CD4-positive, alpha-beta T cell (primary cell): Measurements from ENCODE around the gene HIPK2. TPM values are rescaled to one million over a fixed set of nuclear protein-coding genes. Genes with fewer than 3 reads are reported as not detected.

ENCODE experiments used
- ATAC-seq: fragments of 200-7000 bp; cut with Tn5 transposase; one replicate; pipeline ENCODE4 v1.10.0; 2022; ENCODE audit warnings: mild to moderate bottlenecking; ENCODE audit not compliant: poor library complexity
- CTCF ChIA-PET: fragments of 350-600 bp; sonication (Branson Sonifier 250); formaldehyde crosslinking; loops from one replicate; lab custom pipeline; 2021; ENCODE audit warnings: antibody characterized with exemption, inconsistent platforms; lab: Charles Lee
- POLR2A ChIA-PET: fragments of 350-600 bp; sonication (Branson Sonifier 250); formaldehyde crosslinking; loops from one replicate; lab custom pipeline; 2021; ENCODE audit warnings: antibody characterized with exemption, inconsistent platforms; lab: Charles Lee
- DNase-seq, 14 experiments: peaks; one replicate each; pipeline ENCODE4 v3.0.0-alpha.2; 2013 to 2020; ENCODE audit warnings: mixed read lengths in 2 of 14
- H3K27ac ChIP-seq, 2 donors: one replicate each; pipeline versions ENCODE4 v1.5.1 to v1.7.0; 2013; ENCODE audit warnings: low read length in 2 of 2, low read depth in 1 of 2, mild to moderate bottlenecking in 1 of 2
- H3K27me3 ChIP-seq, 2 experiments: 1 replicate in 1 of 2; 2 replicates in 1 of 2; pipeline versions ENCODE4 v1.6.1 to v1.7.0; 2013; ENCODE audit warnings: low read length in 2 of 2, control low read depth in 1 of 2, mild to moderate bottlenecking in 1 of 2, moderate library complexity in 1 of 2; ENCODE audit not compliant: insufficient read depth in 2 of 2, control insufficient read depth in 1 of 2
- H3K36me3 ChIP-seq: one replicate; pipeline ENCODE4 v1.6.1; 2013; ENCODE audit warnings: low read length, control low read depth; ENCODE audit not compliant: insufficient read depth
- H3K4me1 ChIP-seq: one replicate; pipeline ENCODE4 v1.6.1; 2013; ENCODE audit warnings: low read length, control low read depth; ENCODE audit not compliant: insufficient read depth
- H3K4me3 ChIP-seq: one replicate; pipeline ENCODE4 v1.5.1; 2013; ENCODE audit warnings: mild to moderate bottlenecking, low read length, moderate library complexity
- H3K9me3 ChIP-seq, 2 experiments: 1 replicate in 1 of 2; 2 replicates in 1 of 2; pipeline versions ENCODE4 v1.6.1 to v1.7.0; 2013; ENCODE audit warnings: low read length in 2 of 2, mild to moderate bottlenecking in 2 of 2, control low read depth in 1 of 2, moderate library complexity in 1 of 2; ENCODE audit not compliant: control insufficient read depth in 1 of 2, insufficient read depth in 1 of 2
- H3K27ac Mint-ChIP-seq: one replicate; pipeline ENCODE4 v1.8.0; 2020; ENCODE audit warnings: mixed read lengths
- H3K27me3 Mint-ChIP-seq: one replicate; pipeline ENCODE4 v1.8.0; 2021; ENCODE audit warnings: mixed read lengths
- H3K36me3 Mint-ChIP-seq: one replicate; pipeline ENCODE4 v1.8.0; 2021; ENCODE audit warnings: low read depth, mixed read lengths
- H3K4me1 Mint-ChIP-seq: one replicate; pipeline ENCODE4 v1.8.0; 2021; ENCODE audit warnings: low read depth, mixed read lengths
- H3K4me3 Mint-ChIP-seq: one replicate; pipeline ENCODE4 v1.8.0; 2020; ENCODE audit warnings: mild to moderate bottlenecking, mixed read lengths
- H3K9me3 Mint-ChIP-seq: one replicate; pipeline ENCODE4 v1.8.0; 2020; ENCODE audit warnings: mixed read lengths
- CTCF ChIP-seq: fragments of 200-600 bp; IDR thresholded peaks from one replicate; pipeline ENCODE4 v1.8.0; 2022; ENCODE audit warnings: antibody characterized with exemption, mild to moderate bottlenecking
- intact Hi-C, 2 experiments: fragments of 100-400 bp; cut with DNase I in 1 of 2; cut with micrococcal nuclease in 1 of 2; formaldehyde crosslinking; loops; one replicate each; pipeline versions ENCODE4 v1.15.1 to v1.9.0; 2023 to 2025; cut with DNase I, micrococcal nuclease
- total RNA-seq, 174 experiments: library from RNA in 2 of 174; stranded (reverse) in 2 of 174; gene quantifications; one replicate each; pipeline ENCODE4 v1.2.3 and lab custom pipeline; 2021 to 2026

Gene HIPK2
- total RNA-seq, 2 experiments from 2014 or later: 36.5 to 37.0 TPM

- Mint-ChIP-seq H3K36me3 (peaks cover 57% of the 10 kb centered on the region), H3K4me1 (peaks cover 54% of the 10 kb centered on the region), H3K9me3 (no peaks in the 10 kb centered on the region), H3K27ac (no peak overlapping the region), H3K27me3 (no peaks in the 10 kb centered on the region), H3K4me3 (no peak overlapping the region)
- DNase-seq (peak in 1 of 14 experiments; percentile 2), ATAC-seq (no peak)
- POLR2A ChIA-PET: no interaction called here
- H3K36me3 ChIP-seq: peaks cover 18% of the 10 kb centered on the region
- intact Hi-C loops: no loop called here
- peaks cover 11% of the 10 kb centered on the region for H3K4me1 ChIP-seq
- no peaks in the 10 kb centered on the region for H3K9me3 ChIP-seq
- no peaks in the 10 kb centered on the region for H3K27me3 ChIP-seq
- no peak overlapping the region for H3K27ac ChIP-seq
- CTCF ChIA-PET: no interaction called here
- no peak overlapping the region for H3K4me3 ChIP-seq
- no peak for TF ChIP-seq CTCF
These were observed 77.9 kb downstream of the HIPK2 start for GRCh38 chr7:139699640-139700504.

- peaks cover 20% of the 10 kb centered on the region for H3K36me3 ChIP-seq
- H3K9me3 ChIP-seq: no peaks in the 10 kb centered on the region
- no peak for TF ChIP-seq CTCF
- DNase-seq (no peak), ATAC-seq (no peak)
- ChIA-PET CTCF (no interaction called here), POLR2A (no interaction called here)
- no peak overlapping the region for H3K4me3 Mint-ChIP-seq
- H3K4me1 Mint-ChIP-seq: peaks cover 55% of the 10 kb centered on the region
- H3K36me3 Mint-ChIP-seq: peaks cover 62% of the 10 kb centered on the region
- H3K4me3 ChIP-seq: no peak overlapping the region
- no peaks in the 10 kb centered on the region for H3K27me3 ChIP-seq
- H3K27ac ChIP-seq: no peak overlapping the region
- no peaks in the 10 kb centered on the region for H3K27me3 Mint-ChIP-seq
- peaks cover 8% of the 10 kb centered on the region for H3K4me1 ChIP-seq
- no peaks in the 10 kb centered on the region for H3K9me3 Mint-ChIP-seq
- intact Hi-C loops: no loop called here
- no peak overlapping the region for H3K27ac Mint-ChIP-seq
These were observed 79.0 kb downstream of the HIPK2 start for GRCh38 chr7:139698844-139699243.

- no peak for DNase-seq
- H3K4me3 Mint-ChIP-seq: no peak overlapping the region
- ATAC-seq: no peak
- Histone ChIP-seq H3K9me3 (no peaks in the 10 kb centered on the region), H3K4me1 (peaks cover 8% of the 10 kb centered on the region), H3K27me3 (no peaks in the 10 kb centered on the region), H3K4me3 (no peak overlapping the region), H3K36me3 (peaks cover 20% of the 10 kb centered on the region), H3K27ac (no peak overlapping the region)
- no peak for TF ChIP-seq CTCF
- H3K36me3 Mint-ChIP-seq: peaks cover 63% of the 10 kb centered on the region
- CTCF ChIA-PET: no interaction called here
- POLR2A ChIA-PET: no interaction called here
- intact Hi-C loops: no loop called here
- H3K27me3 Mint-ChIP-seq: no peaks in the 10 kb centered on the region
- peaks cover 55% of the 10 kb centered on the region for H3K4me1 Mint-ChIP-seq
- H3K9me3 Mint-ChIP-seq: no peaks in the 10 kb centered on the region
- no peak overlapping the region for H3K27ac Mint-ChIP-seq
These were observed 79.5 kb downstream of the HIPK2 start for GRCh38 chr7:139698278-139698677.
